ENCODE data around the gene CCNDBP1. TPM values are rescaled to one million over a fixed set of nuclear protein-coding genes. Genes with fewer than 3 reads are reported as not detected.

The CCNDBP1 gene
- total RNA-seq, 1 experiment from 2014 or later = 34.1 TPM

- H3K56ac ChIP-seq (ENCODE audit: insufficient read length, low read depth, low read length) = no peak overlapping the region
- H3K79me2 ChIP-seq (ENCODE audit: insufficient read depth, low read length) = no peaks in the 10 kb centered on the region
- H3K27ac ChIP-seq (ENCODE audit: insufficient read length, low read depth, low read length) = no peak overlapping the region
- no peak overlapping the region for H3K23ac ChIP-seq (ENCODE audit: insufficient read length, low read depth, low read length)
- H3K4me2 ChIP-seq (ENCODE audit: insufficient read depth, insufficient read length, low read length) = no peak overlapping the region
- H2AFZ ChIP-seq (ENCODE audit: low read length) = no peak overlapping the region
- no peaks in the 10 kb centered on the region for H3K9me3 ChIP-seq (ENCODE audit: control insufficient read depth, low read depth, low read length)
- peaks cover 9 to 15% of the 10 kb centered on the region in 2 experiments for H3K4me1 Mint-ChIP-seq
- H3K36me3 Mint-ChIP-seq (ENCODE audit: insufficient read depth in 1 of 3, low read depth in 3 of 3) = no peaks in the 10 kb centered on the region
- DNase-seq = no peak
- H3K4me3 Mint-ChIP-seq = no peak overlapping the region
- H3K9ac ChIP-seq (ENCODE audit: extremely low read depth, insufficient read length, low read length) = no peak overlapping the region
- H3K18ac ChIP-seq (ENCODE audit: insufficient read length, low read depth, low read length) = no peak overlapping the region
- no peak overlapping the region for H2BK12ac ChIP-seq (ENCODE audit: insufficient read length, low read depth, low read length)
- H4K8ac ChIP-seq (replicated peaks; ENCODE audit: insufficient read length, low read depth, low read length) = no peak overlapping the region
- no peak overlapping the region for H2BK20ac ChIP-seq (ENCODE audit: low read depth, low read length, poor library complexity, severe bottlenecking)
- no peak overlapping the region for H2BK5ac ChIP-seq (ENCODE audit: insufficient read length, low read length)
- TF ChIP-seq CTCF (conservative IDR thresholded peaks at IDR 0.05) = no peak
- no peak overlapping the region for H2BK15ac ChIP-seq (ENCODE audit: low read depth, low read length)
- H3K23me2 ChIP-seq (ENCODE audit: insufficient read length, low read depth, low read length, poor library complexity, severe bottlenecking) = no peaks in the 10 kb centered on the region
- no peak overlapping the region for H3K4ac ChIP-seq (ENCODE audit: low read depth, low read length)
- WGBS (ENCODE audit: extremely low coverage, insufficient read length, low lambda C conversion rate) = no CpG with 5 or more reads among the region's 6 CpGs
- no peak overlapping the region for H4K5ac ChIP-seq (ENCODE audit: insufficient read length, low read depth, low read length)
- no peaks in the 10 kb centered on the region for H3K27me3 ChIP-seq (ENCODE audit: insufficient read depth, low read length)
- no peak overlapping the region for H2BK120ac ChIP-seq (ENCODE audit: low read depth, low read length, poor library complexity, severe bottlenecking)
- H3T11ph ChIP-seq (ENCODE audit: low read length) = no peak overlapping the region
- no peaks in the 10 kb centered on the region for H4K20me1 ChIP-seq (ENCODE audit: control insufficient read depth, insufficient read depth, insufficient read length)
- no peak overlapping the region for H4K91ac ChIP-seq (ENCODE audit: insufficient read length, low read depth, low read length)
- peaks cover 4% of the 10 kb centered on the region for H3K27me3 Mint-ChIP-seq (ENCODE audit: low read depth)
- no peaks in the 10 kb centered on the region for H3K79me1 ChIP-seq (ENCODE audit: insufficient read depth, low read depth, low read length, poor library complexity, severe bottlenecking)
- no peaks in the 10 kb centered on the region for H3K4me1 ChIP-seq (ENCODE audit: insufficient read depth, low read length)
- no peaks in the 10 kb centered on the region for H3K9me3 Mint-ChIP-seq
- H3K27ac Mint-ChIP-seq = no peak overlapping the region; a peak in 1 of 7 replicates
- no peak overlapping the region for H3K14ac ChIP-seq (ENCODE audit: insufficient read depth, low read length)
- no peak overlapping the region for H2AK5ac ChIP-seq (ENCODE audit: insufficient read length, low read length)
Observed at GRCh38 chr15:43214592-43215295, 29.5 kb downstream of the CCNDBP1 start.
